Glutamatergic neuron (in vitro differentiated cells): ENCODE results near the gene FOXL3. TPM values are rescaled to one million over a fixed set of nuclear protein-coding genes. Genes with fewer than 3 reads are reported as not detected.
A peak's percentile ranks its signal among the peaks of the same experiment; 100 is the strongest.
"Not testable (repeated sequence)": the region's sequence is repeated elsewhere in the genome, so short reads cannot be mapped to it uniquely, and the experiment has no call there.

Source experiments
- DNase-seq: peaks from one replicate; pipeline ENCODE4 v3.0.0; 2022
- H3K27ac Mint-ChIP-seq: one replicate; pipeline ENCODE4 v1.8.0; 2020; ENCODE audit warnings: mild to moderate bottlenecking, mixed read lengths, inconsistent platforms; ENCODE audit not compliant: unreplicated experiment
- H3K27me3 Mint-ChIP-seq: one replicate; pipeline ENCODE4 v1.8.0; 2020; ENCODE audit warnings: mild to moderate bottlenecking, moderate library complexity, mixed read lengths, inconsistent platforms; ENCODE audit not compliant: unreplicated experiment
- H3K36me3 Mint-ChIP-seq: one replicate; pipeline ENCODE4 v1.8.0; 2020; ENCODE audit warnings: mild to moderate bottlenecking, mixed read lengths, inconsistent platforms; ENCODE audit not compliant: unreplicated experiment
- H3K4me1 Mint-ChIP-seq: one replicate; pipeline ENCODE4 v1.8.0; 2020; ENCODE audit warnings: mild to moderate bottlenecking, low read depth, mixed read lengths, inconsistent platforms; ENCODE audit not compliant: unreplicated experiment
- H3K4me3 Mint-ChIP-seq: one replicate; pipeline ENCODE4 v1.8.0; 2020; ENCODE audit warnings: mild to moderate bottlenecking, mixed read lengths, inconsistent platforms; ENCODE audit not compliant: unreplicated experiment
- H3K9me3 Mint-ChIP-seq: one replicate; pipeline ENCODE4 v1.8.0; 2020; ENCODE audit warnings: mild to moderate bottlenecking, moderate library complexity, mixed read lengths, inconsistent platforms; ENCODE audit not compliant: unreplicated experiment
- total RNA-seq: library from RNA; stranded (reverse); fragmentation: NEBNext Ultra II Directional; extraction: Animal tissue kit (Norgen Biotek cat#: 25700); gene quantifications from one replicate; pipeline ENCODE4 v1.2.1, GENCODE V29; 2021; ENCODE audit not compliant: unreplicated experiment
- TF ChIP-seq, protein P1 (sequence below): fragments of 200-600 bp; sonication (generic); IDR thresholded peaks from one replicate; pipeline ENCODE4 v1.5.0; 2021; ENCODE audit not compliant: partially characterized antibody, unreplicated experiment

Gene FOXL3
- total RNA-seq, 1 donor from 2014 or later: not detected

- Mint-ChIP-seq H3K36me3 (peaks cover 41% of the 10 kb centered on the region), H3K27me3 (peaks cover 47% of the 10 kb centered on the region), H3K9me3 (peaks cover 54% of the 10 kb centered on the region)
- TF ChIP-seq, protein P1, sequence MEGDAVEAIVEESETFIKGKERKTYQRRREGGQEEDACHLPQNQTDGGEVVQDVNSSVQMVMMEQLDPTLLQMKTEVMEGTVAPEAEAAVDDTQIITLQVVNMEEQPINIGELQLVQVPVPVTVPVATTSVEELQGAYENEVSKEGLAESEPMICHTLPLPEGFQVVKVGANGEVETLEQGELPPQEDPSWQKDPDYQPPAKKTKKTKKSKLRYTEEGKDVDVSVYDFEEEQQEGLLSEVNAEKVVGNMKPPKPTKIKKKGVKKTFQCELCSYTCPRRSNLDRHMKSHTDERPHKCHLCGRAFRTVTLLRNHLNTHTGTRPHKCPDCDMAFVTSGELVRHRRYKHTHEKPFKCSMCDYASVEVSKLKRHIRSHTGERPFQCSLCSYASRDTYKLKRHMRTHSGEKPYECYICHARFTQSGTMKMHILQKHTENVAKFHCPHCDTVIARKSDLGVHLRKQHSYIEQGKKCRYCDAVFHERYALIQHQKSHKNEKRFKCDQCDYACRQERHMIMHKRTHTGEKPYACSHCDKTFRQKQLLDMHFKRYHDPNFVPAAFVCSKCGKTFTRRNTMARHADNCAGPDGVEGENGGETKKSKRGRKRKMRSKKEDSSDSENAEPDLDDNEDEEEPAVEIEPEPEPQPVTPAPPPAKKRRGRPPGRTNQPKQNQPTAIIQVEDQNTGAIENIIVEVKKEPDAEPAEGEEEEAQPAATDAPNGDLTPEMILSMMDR: peak; percentile 69
- not testable (repeated sequence) for H3K4me1 Mint-ChIP-seq, H3K27ac Mint-ChIP-seq, H3K4me3 Mint-ChIP-seq
- peak; percentile 8 for DNase-seq
Measured at GRCh38 chr7:263483-264351, 26.3 kb upstream of the FOXL3 start.

GRCh38 chr7:264541-265191, 25.3 kb upstream of the FOXL3 start:
- H3K4me3 Mint-ChIP-seq: no peak overlapping the region
- peaks cover 44% of the 10 kb centered on the region for H3K27me3 Mint-ChIP-seq
- TF ChIP-seq, protein P1: no peak
- H3K9me3 Mint-ChIP-seq: peaks cover 52% of the 10 kb centered on the region
- DNase-seq: peak; percentile 12
- no peak overlapping the region for H3K27ac Mint-ChIP-seq
- peaks cover 2% of the 10 kb centered on the region for H3K4me1 Mint-ChIP-seq
- peaks cover 37% of the 10 kb centered on the region for H3K36me3 Mint-ChIP-seq

DNA sequence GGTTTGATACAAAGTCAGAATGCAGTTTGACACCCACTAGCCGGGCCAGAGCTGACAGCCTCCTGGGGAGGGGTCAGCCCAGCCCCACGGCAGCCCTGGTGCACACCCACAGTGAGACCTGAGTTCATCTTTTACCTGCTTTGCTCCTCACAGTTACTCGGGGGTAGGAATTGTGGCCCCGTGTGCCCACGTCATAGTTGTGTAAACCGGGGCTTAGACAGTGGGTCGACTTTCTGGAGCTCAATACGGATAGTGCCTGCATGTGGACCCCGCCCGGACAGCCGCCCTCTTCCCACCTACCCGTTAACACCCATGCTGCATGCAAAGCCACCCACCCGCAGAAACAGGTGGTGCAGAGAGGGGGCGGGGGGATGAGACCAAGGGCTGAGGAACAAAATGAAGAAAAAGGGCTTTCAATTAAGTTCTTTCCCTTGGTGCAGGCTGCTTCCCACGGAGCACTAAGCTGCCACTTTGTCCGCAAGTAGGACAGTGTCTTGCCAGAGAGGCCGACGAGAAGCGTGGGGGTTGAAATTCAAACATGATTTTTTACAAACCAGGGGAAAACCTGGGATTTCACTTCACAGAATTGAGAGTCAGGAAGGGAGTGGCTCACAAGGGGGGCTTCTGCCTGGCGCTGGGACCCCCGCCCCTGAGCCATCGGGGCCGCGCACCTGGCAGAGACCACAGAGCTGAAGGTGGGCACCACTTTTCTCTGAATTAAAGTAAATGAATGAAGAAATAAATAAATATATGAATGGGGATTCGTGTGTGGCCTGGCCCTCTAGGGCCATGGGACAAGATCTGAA, 24.6 kb upstream of the FOXL3 start:
- peaks cover 43% of the 10 kb centered on the region for H3K27me3 Mint-ChIP-seq
- H3K4me1 Mint-ChIP-seq: peaks cover 2% of the 10 kb centered on the region
- no peak overlapping the region for H3K27ac Mint-ChIP-seq
- H3K9me3 Mint-ChIP-seq: peaks cover 52% of the 10 kb centered on the region
- peaks cover 32% of the 10 kb centered on the region for H3K36me3 Mint-ChIP-seq
- no peak overlapping the region for H3K4me3 Mint-ChIP-seq
- TF ChIP-seq, protein P1: no peak
- DNase-seq: peak; percentile 20

DNA sequence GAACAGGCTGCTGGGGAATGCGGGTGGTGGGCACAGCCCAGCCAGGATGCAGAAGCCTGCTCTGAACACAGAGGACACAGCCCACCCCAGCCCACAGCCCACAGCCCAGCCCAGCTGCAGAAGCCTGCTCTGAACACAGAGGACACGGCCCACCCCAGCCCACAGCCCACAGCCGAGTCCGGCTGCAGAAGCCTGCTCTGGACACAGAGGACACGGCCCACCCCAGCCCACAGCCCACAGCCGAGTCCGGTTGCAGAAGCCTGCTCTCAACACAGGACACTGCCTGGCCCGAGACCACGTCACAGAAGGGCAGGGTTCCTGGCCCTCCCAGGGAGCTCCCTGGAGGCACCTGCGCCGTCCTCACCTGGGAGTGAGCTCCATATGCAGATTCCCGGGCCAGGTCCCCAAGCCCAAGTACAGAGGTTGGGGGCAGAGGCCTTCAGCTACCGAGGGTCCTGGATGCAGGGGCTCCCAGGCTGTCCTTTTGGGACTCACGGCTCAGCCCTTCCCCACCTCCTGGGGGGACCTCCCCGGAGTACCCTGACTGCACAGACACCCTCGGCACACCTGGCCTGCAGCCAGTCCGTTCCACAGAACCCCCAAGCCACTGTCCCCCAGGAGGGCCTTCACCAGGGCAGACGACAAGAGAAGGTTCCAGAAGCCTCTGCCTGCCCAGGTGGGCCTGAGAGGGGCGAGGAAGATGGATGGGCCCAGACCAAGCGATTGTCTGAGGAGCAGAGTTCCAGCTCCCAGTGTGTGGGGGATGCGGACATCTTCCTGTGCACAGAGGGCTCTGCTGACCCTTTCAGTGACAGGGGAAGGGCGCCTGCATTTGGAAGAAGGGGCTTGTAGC, 23.7 kb upstream of the FOXL3 start:
- H3K9me3 Mint-ChIP-seq: peaks cover 52% of the 10 kb centered on the region
- peak; percentile 18 for DNase-seq
- H3K36me3 Mint-ChIP-seq: peaks cover 30% of the 10 kb centered on the region
- TF ChIP-seq, protein P1: no peak
- H3K4me3 Mint-ChIP-seq: no peak overlapping the region
- H3K4me1 Mint-ChIP-seq: peaks cover 2% of the 10 kb centered on the region
- H3K27ac Mint-ChIP-seq: no peak overlapping the region
- peaks cover 40% of the 10 kb centered on the region for H3K27me3 Mint-ChIP-seq
